Glomerular visceral epithelial cell (primary cell): ENCODE results near the gene KRTAP2-3.

ENCODE experiments used
- DNase-seq: peaks from one replicate; pipeline ENCODE4 v3.0.0-alpha.2; 2016; ENCODE audit errors: extremely low spot score

KRTAP2-3 gene

DNA sequence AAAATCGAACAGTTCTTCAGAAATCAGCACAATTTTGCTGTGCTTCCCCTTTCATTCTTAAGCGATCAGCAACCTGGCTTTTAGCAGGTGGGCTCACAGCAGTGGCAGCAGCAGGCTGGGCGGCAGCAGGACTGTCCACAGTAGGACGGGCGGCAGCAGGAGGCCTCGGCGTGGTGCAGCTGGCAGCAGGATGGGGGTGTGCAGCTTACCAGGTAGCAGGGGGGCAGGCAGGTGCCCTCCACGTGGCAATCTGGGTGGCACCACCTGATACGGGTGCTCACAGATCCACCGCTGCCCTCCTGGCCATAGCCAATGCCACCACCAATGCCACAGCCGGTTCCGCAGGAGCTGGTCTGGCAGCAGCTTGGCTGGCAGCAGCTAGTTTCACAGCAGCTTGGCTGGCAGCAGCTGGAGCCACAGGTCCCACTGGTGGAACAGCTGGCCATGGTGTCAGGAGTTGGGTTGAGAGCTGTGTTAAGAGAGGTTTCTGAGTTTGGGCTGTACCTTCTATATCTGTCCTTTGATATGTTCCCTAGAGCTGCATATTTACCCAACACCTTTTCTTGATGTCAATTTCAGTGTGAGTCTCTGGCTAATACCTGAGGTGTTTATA is 30.2 kb downstream of the KRTAP2-3 start, which contains the start of gene KRTAP1-4:
TSS of gene KRTAP1-4 (minus strand) at position 563 of the 613 bp plus-strand sequence. CDS start at position 446, 117 bp downstream.
- no peak for DNase-seq

DNA sequence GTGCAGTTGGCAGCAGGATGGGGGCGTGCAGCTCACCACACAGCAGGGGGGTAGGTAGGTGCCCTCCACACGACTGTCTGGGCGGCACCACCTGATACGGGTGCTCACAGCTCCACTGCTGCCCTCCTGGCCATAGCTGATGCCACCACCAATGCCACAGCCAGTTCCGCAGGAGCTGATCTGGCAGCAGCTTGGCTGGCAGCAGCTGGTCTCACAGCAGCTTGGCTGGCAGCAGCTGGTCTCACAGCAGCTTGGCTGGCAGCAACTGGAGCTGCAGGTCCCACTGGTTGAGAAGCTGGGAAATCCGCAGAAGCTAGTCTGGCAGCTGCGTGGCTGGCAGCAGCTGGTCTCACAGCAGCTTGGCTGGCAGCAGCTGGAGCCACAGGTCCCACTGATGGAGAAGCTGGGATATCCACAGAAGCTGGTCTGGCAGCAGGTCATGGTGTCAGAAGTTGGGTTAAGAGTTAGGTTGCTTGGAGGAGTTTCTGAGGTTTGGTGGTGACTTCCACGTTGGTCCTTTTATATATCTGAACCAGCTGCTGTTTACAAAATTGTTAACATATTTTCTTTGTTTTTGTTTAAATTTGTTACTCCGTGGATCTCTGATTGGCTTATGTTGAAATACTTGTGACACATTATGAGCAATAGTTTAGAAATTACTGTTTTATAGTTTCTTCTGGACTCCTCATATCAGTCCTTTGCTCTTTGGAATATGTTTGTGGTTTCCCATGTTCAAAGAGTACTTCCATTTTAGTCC is 33.0 kb downstream of the KRTAP2-3 start, which contains the start of gene KRTAP1-5:
TSS of gene KRTAP1-5 (minus strand) at position 494 of the 757 bp plus-strand sequence. CDS start at position 441, 53 bp downstream.
- DNase-seq = no peak

DNA sequence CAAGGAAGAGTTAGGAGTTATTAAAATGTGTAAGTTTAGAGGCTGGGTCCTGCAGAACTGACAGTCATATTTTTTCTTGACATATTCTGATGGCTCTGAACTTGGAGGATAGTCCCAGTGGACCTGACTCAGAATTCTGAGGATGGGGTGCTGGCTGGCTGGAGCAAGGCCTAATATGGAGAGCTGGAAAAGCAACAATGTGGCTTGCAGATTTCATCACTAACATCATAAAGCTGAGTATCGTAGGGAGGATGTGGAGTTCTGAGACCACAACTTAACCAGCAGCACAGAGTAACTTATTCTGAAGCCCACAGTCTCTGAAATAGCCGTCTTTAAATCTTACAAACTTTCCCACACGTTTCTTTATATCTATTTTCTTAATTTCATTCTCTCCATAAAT is 35.2 kb downstream of the KRTAP2-3 start:
- no peak for DNase-seq

DNA sequence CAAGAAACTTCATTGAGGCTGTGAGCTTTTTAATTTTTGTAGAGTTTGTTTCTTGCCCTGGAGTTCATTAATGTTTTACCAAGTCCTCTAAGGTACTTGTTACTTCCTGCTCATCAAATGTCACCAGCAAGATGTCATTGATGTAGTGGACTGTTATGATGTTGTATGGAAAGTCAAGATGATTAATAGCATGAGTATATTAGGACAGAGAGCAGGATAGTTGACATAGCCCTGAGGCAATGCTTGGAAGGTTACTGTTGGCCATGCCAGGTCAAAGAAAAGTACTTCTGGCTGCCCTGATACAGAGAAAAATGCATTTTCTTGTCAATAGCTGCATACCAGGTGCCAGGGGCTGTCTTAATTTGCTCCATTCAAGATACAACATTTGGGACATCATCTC is 39.6 kb downstream of the KRTAP2-3 start:
- DNase-seq = no peak

DNA sequence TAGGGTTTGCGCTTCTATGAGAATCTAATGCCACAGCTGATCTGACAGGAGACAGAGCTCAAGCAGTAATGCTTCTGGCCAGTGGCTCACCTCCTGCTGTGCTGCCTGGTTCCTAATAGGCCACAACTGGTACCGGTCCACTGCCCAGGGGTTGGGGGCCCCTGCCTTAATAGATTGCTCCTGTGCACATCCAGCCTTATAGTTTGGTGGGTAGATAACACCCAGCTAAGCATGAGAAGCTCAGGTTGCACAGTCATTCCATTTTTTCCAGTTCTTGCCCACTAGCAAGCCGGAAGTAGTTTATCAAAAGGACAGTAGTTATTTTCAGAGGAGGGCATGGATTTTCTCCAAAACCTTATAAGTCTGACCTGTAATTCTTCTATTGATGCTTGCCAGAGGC is 40.5 kb downstream of the KRTAP2-3 start:
- DNase-seq = no peak

DNA sequence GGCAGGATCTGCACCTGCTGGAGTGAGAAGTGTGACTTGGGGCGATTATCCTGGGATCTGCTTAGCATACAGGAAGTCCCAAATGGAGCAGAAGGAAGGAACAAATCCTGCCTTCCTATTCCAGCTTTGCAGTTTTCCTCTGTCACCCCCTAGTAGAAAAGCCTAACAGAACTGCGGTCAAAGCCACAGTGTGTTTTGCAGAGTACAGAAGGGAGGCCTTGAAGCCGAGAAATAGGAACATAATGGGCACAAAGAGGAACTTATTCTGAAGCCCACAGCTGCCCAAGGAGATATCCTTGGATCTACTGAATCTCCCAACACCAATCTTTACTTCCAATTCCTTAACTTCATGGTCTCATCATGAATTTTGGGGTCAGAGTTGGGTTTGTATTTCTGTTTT is 41.4 kb downstream of the KRTAP2-3 start:
- DNase-seq = no peak

DNA sequence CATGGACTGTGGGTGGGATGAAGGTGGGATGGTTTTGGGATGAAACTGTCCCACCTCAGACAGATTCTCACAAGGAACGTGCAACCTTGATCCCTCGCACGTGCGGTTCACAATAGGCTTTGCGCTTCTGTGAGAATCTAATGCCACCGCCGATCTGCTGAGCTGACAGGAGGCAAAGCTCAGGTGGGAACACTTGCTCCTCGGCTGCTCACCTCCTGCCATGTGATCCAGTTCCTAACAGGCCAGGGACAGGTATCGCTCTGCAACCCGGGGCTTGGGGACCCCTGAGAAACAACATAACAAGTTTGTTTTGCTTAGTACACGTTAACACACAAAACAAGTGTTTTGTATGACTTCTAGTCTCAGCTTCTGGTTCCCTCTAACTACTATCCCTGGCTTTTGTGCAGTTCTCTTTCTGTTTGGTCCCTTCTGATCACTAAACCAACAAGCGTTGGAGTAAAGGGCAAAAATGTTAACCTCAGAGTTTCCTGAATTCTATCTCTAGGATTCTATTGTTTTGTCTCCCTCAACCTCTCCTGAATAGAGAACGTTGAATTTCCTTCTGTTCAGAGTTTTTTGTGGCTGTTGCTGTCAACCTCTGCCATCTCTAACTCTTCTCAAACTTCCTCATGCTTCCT is 43.2 kb downstream of the KRTAP2-3 start:
- DNase-seq = no peak

DNA sequence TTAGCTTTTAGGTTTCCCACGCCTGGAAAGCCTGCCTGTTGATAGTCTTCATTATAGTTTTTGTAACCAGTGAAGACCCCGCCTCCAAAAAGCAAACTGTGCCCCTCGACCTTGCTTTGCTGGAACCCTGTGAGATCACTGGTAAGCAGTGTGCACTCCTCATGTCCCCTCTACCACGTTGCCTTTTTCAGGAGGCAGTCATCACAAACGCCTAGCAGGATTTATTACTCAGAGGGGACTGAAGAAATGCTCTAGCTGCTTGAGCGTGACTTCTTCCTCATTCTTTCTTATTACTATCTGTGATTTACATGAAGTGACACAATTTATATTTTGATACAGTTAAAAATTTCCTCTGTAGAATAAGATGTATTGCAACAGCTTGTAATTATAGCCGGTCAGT is 44.5 kb downstream of the KRTAP2-3 start:
- no peak for DNase-seq

DNA sequence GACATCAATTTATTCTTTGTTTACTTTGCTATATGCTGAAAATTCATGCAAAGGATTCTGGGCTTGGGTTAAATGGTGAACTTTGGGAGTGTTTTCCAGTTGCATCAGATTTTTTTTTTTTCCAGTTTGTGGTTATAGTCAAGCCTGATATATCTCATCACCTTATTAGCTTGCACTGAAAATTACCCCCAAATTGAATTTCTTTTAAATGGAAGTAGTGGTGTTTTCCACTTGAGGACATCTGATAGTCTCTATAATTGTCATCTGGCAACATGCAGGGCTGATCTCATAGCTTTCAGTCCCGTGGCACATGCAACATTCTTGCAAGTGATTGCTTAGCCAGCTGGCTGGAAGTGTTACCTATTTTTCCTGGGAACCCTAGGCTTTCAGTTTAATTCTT is 46.3 kb downstream of the KRTAP2-3 start:
- no peak for DNase-seq

DNA sequence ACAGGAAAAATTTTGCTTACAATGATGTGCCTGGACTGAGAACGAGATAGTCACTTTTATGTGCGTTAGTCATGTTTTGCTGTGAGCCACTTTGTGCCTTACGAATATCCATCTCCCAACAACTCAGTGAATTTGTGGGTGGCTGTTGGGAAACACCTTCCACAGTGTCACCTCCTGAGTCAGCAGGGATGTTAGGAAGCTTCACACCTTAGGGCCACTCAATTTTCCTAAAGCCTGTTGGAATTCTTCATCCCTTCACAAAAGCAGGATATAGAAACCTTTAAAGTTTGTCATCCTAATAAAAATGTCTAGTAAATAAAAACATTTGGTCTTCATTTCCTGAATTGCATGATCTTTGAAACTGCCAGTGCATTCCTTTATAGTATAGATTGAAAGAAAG is 46.7 kb downstream of the KRTAP2-3 start:
- DNase-seq = no peak

DNA sequence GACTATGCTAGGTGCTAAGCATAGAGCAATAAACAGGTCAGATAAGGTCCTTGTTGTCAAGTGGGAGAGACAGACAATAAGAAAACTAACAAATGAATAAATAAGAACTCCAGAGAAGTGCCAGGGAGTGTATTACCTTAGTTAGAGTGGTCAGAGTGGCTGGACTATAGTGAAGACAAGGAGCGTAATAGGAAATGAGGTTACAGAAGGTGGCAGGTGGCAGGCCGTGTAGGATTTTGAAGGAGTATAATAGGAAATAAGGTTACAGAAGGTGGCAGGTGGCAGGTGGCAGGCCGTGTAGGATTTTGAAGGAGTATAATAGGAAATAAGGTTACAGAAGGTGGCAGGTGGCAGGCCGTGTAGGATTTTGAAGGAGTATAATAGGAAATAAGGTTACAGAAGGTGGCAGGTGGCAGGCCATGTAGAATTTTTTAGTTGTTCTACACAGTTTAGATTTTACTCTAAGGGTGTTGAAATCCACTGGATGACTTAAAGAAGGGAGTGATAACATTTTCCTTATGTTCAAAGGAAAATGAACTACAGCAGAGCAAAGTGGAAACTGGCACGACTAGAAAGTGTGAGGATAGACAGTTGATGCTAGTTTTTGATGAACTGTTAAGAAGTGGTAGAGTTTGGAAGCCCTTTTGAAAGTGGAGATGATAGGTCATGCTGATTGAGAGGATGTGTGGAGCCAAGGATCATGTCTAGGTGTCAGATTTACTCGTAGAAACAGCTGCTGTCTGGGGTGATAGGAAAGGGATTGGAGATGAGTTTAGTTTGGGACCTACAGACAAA is 47.4 kb downstream of the KRTAP2-3 start:
- DNase-seq = no peak

DNA sequence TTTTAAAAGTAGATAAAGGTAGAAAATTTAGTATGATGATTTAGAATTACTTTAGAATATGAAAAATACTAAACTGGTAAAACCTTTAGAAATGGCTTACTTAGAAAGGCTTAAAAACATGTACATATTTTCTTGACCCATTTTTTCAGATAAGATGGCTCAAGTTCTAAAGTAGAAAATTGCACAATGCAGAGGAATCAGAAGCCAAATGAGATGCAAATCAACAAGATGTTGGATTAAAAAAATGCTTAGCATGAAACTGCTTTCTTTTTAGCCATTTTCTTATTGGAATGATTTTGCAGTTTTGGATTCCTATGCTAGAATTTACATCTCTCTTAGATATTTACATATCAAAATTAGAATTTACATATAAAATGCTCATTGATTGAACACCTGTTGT is 49.5 kb downstream of the KRTAP2-3 start:
- DNase-seq = no peak

DNA sequence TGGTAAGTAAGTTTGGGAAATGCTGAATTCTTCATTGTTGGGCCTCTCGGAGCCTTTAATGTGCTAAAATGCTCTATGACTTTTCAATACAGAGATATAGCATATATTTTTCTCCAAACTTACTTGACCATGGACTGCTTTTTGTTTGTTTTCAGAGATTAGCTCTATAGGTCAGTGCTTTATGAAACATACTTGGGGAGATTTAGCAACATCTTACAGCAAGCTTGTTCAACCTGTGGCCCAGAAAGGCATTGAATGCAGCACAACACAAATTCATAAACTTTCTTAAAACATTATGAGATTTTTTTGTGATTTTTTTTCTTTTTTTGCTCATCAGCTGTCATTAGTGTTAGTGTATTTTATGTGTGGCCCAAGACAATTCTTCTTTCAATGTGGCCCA is 50.0 kb downstream of the KRTAP2-3 start:
- no peak for DNase-seq

DNA sequence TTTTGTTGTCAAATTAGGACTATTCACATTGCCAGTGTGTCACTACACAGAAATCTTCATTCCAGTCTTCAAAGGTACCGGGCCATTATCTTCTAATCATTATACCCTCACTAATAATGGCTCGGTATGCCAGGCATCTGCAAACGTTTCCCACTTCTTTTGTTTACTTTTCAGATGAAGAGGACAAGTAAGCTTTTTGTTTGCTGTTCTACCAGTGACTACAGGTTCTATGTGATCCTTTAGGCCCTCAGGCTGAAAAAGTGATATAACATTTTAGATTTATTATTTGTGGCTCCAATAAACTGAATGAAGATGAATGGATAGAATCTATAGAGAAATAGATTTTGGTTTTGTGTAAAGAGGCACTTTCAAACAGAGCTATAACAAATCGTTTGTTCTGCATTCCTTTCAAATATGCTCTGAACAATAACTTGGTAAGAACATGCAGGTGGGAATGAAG is 50.6 kb downstream of the KRTAP2-3 start:
- DNase-seq = no peak
